Panc1 (cell line): ENCODE data around the gene FAM168B.

Source experiments
- POLR2AphosphoS5 ChIP-seq: IDR thresholded peaks from 2 replicates; pipeline ENCODE4 v1.6.1; 2012; ENCODE audit warnings: mild to moderate bottlenecking, low read depth, low read length, moderate library complexity
- SIN3A ChIP-seq: IDR thresholded peaks from 2 replicates; pipeline ENCODE4 v1.6.1; 2012; ENCODE audit warnings: low read depth, mild to moderate bottlenecking, low read length, moderate library complexity, borderline replicate concordance; ENCODE audit not compliant: insufficient read depth
- TF ChIP-seq, protein P1 (sequence below), 2 experiments: IDR thresholded peaks; 2 replicates each; pipeline ENCODE4 v1.6.1; 2011 to 2012; ENCODE audit warnings: low read depth in 2 of 2, control low read depth in 1 of 2, low read length in 1 of 2, mild to moderate bottlenecking in 1 of 2, moderate library complexity in 1 of 2; ENCODE audit not compliant: insufficient read depth in 1 of 2
- TF ChIP-seq, protein P2 (sequence below): fragments of 450-650 bp; IDR thresholded peaks from 2 replicates; pipeline ENCODE4 v1.5.1; 2017; ENCODE audit warnings: mild to moderate bottlenecking

DNA sequence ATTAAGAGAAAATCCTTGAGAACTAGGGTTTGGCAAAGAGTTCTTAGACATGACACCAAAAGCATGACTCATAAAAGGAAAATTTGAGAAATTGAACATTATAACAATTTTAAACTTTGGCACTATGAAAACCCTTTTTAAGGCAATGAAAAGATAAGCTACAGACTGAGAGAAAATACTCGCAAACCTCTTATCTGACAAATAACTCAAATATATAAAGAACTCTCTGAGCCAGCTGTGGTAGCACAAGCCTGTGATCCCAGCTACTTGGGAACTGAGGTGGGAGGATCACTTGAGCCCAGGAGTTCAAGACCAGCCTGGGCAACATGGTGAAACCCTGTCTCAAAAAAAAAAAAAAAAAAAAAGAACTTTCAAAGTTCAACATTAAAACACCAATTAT lies 70.5 kb downstream of the FAM168B start:
- TF ChIP-seq, protein P1, sequence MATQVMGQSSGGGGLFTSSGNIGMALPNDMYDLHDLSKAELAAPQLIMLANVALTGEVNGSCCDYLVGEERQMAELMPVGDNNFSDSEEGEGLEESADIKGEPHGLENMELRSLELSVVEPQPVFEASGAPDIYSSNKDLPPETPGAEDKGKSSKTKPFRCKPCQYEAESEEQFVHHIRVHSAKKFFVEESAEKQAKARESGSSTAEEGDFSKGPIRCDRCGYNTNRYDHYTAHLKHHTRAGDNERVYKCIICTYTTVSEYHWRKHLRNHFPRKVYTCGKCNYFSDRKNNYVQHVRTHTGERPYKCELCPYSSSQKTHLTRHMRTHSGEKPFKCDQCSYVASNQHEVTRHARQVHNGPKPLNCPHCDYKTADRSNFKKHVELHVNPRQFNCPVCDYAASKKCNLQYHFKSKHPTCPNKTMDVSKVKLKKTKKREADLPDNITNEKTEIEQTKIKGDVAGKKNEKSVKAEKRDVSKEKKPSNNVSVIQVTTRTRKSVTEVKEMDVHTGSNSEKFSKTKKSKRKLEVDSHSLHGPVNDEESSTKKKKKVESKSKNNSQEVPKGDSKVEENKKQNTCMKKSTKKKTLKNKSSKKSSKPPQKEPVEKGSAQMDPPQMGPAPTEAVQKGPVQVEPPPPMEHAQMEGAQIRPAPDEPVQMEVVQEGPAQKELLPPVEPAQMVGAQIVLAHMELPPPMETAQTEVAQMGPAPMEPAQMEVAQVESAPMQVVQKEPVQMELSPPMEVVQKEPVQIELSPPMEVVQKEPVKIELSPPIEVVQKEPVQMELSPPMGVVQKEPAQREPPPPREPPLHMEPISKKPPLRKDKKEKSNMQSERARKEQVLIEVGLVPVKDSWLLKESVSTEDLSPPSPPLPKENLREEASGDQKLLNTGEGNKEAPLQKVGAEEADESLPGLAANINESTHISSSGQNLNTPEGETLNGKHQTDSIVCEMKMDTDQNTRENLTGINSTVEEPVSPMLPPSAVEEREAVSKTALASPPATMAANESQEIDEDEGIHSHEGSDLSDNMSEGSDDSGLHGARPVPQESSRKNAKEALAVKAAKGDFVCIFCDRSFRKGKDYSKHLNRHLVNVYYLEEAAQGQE (IDR thresholded peaks at IDR 0.05; ENCODE audit: insufficient read depth in 1 of 2, low read depth in 2 of 2, low read length in 1 of 2) = no peak
- TF ChIP-seq, protein P2, sequence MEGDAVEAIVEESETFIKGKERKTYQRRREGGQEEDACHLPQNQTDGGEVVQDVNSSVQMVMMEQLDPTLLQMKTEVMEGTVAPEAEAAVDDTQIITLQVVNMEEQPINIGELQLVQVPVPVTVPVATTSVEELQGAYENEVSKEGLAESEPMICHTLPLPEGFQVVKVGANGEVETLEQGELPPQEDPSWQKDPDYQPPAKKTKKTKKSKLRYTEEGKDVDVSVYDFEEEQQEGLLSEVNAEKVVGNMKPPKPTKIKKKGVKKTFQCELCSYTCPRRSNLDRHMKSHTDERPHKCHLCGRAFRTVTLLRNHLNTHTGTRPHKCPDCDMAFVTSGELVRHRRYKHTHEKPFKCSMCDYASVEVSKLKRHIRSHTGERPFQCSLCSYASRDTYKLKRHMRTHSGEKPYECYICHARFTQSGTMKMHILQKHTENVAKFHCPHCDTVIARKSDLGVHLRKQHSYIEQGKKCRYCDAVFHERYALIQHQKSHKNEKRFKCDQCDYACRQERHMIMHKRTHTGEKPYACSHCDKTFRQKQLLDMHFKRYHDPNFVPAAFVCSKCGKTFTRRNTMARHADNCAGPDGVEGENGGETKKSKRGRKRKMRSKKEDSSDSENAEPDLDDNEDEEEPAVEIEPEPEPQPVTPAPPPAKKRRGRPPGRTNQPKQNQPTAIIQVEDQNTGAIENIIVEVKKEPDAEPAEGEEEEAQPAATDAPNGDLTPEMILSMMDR = no peak
- TF ChIP-seq SIN3A = no peak
- no peak for TF ChIP-seq POLR2AphosphoS5
